HG03060 (cell line): Measurements from ENCODE around the gene ELP5.
A peak's percentile ranks its signal among the peaks of the same experiment; 100 is the strongest.
"Not testable (repeated sequence)": the region's sequence is repeated elsewhere in the genome, so short reads cannot be mapped to it uniquely, and the experiment has no call there.

Experiments
- ATAC-seq: cut with Tn5 transposase; IDR thresholded peaks from one replicate; pipeline ENCODE4 v1.9.1; 2021; ENCODE audit warnings: low read depth, moderate number of reproducible peaks; ENCODE audit not compliant: unreplicated experiment

The ELP5 gene

DNA sequence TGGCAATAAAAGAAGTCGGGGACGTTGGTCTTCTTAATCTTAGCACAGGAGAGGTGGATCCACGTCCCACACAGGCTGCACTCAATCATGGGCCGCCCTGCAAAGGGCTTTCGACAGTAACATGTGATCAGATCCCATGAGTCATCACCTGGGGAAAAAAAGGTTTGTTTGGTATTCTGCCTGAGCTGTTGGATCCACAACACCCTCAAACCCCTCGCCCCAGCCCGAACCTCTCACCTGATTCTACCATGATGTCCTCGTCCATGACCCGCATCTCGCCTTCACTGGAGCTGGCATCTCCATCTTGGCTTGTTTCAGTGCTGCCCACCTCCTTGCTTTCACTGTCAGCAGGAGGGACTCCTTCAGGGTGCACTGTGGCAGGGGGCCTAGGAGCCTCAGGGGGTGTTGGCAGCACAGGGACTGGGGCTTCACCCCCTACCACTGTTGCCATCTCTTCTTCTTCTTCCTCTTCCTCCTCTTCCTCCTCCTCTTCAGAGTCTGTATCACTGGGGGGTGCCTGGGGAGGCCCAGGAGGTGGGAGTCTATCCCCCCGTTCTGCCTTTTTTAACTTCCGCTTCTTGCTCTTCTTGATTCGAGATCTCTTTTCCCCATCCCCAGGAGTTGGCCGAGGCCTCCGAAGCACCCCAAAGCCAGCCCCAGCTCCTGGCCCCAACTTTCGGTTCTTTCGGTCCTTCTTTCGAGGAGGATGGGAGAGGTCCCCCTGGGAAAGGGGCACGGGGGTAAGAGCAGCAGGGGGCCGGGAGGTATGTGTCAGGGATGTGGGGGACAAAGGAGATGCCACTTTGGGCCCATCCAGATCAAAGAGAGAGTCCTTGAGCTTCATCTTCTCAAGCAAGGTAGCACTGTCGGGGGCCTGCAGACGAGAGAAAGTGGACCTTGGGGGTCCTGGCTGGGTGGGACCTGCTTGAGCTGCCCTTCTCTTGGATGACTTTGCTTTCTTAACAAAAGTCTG lies 16.0 kb upstream of the ELP5 start:
- no peak for ATAC-seq

DNA sequence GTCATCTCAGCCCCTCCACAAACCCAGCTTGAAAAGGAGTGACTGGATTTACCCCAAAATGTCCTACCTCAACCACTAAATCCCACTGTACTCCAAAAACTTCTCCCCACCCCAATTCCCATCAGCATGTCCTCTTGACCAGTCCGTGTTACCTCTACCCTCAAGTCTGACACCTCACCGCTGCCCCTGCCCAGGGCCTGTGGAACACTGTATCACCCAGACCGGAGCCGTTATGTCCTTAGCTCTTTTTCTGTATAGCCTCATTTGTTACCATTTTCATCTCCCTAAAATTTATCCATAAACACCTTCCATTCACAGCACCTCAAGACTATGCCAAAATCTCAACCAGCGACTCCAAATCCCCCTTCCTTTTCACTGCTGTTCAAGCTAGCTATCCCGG lies 15.2 kb upstream of the ELP5 start:
- ATAC-seq, result no peak

DNA sequence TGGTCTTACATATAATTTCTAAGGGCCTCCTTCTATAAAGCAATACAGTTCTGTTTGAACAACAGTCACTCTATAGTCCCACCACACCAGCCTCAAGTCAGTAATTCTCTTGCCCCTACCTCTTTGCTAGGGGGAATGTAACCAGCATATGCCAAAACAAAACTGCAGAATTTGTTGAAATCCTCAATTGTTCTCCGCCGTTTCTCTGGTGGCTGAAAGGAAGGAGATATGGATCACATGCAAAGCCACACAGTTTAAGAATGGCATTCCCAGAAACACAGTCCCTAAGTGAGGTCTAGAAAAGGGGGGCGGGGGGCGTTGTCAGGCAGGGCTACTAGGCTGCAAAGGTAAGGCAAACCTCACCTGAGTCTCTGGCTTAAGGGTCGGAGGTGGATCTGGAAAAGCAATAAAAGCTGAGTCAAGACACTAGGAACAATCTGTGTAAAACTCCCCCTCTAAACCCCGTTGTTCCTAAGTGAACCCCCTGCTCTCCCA lies 14.7 kb upstream of the ELP5 start:
- ATAC-seq, result no peak

DNA sequence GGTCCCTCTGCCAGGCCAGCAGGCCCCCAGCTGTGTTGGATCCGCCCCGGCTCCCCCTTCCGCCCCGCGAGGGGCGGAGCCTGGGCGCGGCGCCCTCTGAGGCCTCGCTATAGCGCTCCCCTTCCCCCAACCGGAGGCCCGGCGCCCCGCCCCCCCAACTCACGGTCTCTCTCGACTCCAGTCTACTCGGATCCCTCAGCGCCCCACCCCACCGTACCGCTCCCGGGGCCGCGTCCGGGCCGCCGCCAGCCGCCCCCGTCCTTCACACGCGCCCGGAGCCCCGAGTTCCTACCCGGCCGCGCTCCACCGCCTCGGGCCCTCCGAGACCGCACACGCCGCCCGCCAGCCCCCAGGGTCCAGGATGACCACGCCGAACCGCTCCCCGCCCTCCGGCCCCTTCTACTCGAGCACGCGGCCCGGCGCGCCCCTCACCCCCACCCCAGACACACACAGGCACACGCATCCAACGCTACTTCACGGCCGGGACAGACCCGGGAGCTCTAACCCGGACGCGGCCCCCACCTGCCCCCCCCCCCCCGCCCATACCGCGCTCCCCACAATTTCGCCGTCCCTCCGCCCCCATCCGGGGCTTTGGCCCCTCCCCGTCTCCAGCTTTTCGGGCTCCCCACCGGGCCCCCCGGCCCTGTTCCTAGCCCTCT lies 14.1 kb upstream of the ELP5 start:
- no peak for ATAC-seq

DNA sequence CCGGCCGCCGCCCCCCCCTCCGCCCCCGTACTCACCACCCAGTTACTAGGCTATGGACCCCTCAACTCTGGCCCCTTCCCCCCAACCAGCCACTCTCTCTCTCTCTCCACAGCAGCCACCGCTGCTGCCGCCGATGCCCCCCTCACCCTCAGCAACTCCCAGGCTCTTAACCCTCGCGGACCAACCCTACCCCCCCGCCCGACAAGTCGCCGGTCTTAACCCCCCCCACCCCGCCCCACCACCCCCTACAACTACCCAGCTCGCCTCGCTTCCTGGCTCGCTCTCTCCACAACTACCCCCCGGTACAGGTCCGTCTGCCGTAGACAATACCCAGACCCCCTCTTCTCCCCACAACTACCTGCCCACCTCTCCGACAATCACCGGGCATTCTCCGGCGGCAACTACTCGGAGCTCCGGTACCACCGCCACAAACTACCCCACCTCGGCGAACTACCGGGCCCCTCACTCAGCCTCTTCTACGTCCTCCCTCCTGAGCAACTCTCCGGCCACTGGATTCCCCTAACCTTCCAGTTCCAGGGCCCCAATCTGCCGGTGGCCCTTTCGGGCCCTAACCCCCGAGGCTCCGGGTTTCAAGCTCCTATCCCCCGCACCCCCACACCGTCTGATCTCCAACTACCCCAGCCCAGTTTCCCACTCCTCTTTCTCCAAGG lies 13.5 kb upstream of the ELP5 start:
- no peak for ATAC-seq

DNA sequence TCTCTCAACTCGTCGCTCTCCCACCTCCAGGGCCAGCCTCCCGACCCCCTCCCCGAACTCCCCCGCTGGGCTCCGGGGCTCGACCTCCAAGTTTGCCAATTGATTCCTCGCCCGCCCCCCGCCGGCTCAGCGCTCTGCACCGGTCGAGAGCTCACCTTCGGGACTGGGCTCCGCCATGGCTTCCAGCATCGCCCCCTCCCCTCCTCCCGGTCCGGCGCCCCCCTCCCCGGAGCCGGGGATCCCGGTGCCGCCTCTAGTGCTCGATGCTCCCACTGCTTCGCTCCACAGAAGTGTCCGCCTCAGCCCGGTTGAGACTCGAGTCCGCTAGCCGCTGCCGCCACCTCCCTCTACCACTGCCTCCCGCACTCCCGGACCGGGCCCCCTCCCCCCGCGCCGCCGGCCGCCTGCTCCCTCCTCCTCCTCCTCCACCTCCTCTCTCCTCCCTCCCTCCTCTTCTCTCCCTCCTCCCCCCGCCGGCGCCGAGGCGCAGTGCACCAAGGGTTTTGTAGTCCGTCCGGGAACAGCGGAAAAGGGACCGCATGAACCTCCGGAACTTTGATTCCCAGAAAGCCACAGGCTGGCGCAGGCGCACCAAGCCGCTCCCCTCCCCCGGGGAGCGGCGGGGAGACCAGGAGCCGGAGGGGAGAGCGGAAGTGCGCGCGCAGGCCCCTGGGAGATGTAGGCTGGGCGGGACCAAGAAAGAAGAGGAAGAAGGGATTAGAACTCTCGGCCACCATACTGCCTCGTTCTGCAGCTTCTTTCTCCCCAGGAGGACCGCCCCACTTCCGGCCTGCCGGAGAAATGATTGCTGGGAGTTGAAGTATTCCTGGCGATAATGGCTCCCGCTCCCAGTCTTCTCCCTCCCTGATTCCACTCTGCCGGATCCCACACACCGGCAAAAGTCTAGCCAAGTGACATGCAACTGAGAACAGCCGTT lies 12.7 kb upstream of the ELP5 start, which contains the start of gene PHF23:
PHF23 (minus strand) TSS at position 367 of the 937 bp plus-strand sequence; CDS start at position 189, 178 bp downstream.
- peak; percentile 33 for ATAC-seq

DNA sequence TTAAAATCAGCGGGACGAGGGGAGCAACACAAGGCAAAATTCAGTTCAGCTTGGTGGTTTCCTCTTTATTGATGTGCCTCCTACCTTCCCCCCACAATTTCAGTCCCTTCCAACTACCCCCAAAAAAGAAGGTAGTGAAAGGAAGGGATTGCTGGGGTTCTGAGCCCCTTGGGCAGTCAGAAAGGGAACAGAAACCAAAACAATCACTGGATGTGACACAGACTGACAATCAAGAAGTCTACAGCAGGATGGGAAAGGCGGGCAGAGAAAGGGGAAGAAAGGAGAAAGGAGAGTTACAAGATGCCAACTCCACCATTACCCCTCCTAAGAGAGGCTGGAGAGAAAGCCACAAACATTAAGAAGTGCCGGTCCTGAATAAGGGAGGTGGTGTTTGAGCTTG lies 11.6 kb upstream of the ELP5 start:
- no peak for ATAC-seq

DNA sequence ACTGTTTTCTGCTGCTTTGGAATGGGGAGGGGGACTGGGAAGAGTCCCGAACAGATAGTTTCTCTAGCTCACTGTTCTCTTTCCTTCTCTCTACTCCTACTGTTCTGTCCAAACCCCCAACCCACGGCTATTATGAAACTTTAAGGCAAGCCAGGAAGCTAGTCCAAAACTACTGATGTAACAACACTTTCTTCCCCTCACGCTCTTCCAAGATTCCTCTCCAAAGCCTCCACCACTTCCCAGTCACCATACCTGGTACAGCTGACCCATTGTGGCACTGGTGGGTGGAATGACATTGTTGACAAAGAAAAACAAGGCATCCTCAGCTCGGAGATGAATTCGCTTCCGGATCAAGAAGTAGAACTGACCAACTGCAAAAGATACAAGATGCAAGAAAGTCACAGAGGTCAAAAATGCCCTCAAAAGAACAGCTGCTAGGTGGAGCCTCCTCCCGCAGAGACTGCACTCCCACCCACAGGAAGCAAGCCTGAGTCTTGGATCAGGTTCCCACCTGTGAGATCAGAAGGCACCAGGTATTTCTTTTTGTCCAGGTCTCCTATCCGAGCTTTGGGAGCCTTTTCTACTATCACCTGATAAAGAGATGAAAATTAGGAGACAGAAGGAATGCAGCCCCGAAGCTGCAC lies 10.8 kb upstream of the ELP5 start:
- ATAC-seq, result no peak

DNA sequence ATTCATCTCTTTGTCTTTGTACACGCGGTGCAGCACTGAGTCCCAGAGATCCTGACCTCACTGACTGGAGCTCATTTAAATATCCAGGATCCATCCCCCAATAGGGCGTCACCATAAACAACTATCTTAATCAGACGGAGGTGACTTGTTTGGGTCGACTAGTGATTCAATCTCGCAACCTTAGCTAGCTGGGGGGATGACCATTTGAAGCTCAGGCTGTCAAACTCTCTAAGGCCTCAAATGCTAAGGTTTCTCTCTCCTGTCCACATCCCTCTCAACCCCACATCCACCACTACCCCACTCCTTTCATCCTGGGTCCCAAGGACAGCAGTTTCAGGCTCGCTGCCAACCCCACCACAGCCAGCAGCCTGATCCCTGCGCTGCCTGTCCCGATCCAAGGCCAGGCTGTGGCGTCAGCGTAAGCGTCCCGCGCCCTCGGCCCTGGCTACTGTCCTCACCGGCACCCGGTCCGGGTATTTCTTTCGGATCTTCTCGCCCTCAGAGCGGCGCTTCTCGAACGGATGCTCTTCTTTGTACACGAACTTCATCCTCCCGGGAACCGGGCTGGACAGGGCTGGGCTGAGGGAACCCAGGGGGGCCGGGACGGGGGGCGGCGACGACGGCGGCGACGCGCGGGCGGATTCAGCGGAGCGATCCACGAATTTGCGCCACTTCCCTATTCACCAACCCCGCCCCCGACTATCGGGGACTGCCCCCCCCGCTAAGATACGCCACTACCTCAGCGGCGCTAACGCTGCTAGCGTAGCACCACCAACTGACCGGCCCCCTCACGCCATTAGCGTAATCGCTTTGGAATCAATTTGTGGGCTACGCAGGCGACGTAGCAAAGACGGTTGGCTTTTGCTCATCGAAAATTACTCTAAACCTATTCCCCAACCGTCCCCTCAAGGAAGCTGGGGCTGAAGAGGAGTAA lies 10.0 kb upstream of the ELP5 start, which contains the start of gene GABARAP:
GABARAP (minus strand) TSS at position 667 of the 934 bp plus-strand sequence; CDS start at position 548, 119 bp downstream.
- peak; percentile 21 for ATAC-seq

DNA sequence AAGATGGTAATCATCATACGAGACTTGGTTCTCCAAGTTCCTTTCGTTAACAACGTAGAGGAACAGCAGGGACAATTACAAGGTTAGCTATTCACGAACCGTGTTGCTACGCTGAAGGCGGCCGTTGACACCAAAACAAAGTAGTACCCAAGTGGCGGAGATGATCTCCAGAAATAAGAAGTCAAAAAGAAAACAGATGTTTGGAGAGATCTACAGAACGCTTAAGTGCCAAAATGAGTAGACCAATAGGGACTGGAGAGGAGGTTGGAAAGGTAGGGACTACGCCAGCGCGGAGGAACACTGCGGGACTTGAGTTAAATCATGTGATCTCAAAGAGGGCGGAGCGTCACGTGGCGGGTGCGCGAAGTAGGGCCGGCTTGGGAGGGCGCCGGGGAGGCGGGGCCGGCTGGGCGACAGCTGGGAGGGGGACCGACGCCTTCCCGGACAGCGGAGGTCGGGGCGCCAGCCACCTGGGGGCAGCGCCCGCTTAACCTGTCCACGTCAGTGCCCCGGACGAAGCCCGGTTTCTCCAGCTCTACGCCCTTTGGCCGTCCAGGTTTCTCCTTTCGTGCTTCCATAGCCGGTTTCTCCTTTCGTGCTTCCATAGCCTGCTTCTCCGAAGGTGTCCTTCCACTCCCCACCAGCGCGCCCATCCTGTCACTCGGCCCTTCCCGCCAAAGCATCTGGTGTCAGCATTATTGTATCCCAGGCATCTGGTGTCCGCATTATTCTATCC lies 9.1 kb upstream of the ELP5 start:
- ATAC-seq, result peak; percentile 42

DNA sequence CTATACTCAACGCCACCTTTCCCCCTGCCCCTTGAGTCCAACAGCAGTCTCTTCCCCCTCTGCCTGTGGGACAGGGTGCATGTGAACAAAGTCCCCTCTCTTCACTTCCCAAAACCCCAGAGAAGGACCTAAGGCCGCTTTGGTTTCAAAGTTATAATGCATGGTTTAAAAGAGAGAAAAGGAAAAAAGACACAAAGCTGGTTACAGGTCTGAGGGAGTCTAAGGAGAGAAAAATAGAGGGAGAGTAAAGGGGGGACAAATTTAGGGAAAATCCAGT lies 8.6 kb upstream of the ELP5 start:
- no peak for ATAC-seq

DNA sequence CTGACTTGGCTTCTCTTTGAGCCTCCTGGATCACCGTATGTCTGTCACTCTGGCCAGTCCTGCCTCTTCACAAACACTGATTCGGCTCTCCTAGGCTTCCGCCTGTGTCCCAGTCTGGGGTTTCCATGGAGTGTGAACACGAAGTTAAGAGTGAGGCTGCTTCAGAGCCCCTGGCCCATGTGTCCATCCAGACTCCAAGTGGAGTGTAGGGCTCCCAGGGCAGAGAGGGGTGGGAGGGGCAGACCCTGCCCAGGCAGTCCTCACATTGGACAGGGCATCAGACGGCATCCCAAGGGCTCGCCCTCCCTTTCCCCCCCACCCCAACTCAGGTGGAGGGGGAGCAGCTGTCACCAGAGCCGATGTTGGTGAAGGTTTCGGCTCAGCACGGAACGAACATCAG lies 8.2 kb upstream of the ELP5 start:
- not testable (repeated sequence) for ATAC-seq

DNA sequence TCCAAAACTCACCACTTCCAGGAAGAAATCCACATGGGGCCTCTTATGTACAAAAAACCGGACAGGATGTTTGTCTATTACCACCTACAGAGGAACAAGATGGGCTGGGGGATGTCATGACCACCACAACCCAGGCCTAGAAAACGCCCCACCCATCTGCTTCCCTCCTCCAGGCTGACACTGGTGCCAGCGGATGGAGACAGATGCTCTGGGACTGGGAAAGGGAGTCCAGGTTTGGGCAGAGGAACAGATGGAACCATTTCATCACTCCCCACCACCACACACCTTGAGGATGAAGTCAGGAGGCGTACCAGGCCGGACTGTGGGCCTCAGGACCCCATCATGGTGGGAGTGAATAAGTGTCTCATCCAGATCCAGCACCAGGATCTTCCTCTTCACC lies 5.2 kb upstream of the ELP5 start:
- no peak for ATAC-seq

DNA sequence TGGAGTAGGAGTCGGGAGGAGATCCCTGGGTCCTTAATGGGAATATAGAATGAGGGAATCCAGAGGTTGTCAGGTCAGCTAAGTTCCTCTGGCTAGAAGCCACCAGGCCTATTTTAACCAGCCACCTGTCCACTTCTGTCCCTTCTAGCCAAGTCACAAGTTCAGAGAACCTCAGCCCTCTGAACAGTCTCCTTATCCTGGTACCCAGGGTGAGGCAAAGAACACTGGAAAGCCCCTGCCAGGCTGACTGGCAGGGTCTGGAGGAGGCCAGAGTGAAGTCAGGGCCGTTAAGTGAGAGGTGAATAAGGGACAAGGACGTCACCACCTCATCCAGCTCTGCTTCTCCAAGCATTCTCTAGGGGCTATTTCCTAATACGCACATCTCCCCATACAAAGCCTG lies 3.2 kb upstream of the ELP5 start:
- no peak for ATAC-seq

DNA sequence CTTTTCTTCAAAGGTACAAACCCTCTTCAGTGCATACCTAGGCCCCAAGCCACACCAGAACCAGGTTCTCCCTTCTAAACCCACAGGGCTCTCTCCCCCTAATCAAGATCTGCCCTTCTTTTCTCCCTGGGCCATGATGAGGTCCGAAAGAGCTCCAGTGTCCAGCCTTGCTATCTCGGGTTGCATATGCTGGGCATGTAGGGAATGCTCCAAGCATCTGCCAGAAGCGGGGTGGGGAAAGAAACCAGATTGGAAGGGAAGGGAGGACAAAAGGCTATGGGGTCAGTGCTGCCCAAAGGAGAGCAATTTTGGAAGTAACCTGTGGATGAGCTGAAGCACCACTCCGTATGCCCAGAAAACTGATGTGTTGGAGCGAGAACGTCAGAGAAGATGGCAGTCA lies 2.8 kb upstream of the ELP5 start:
- no peak for ATAC-seq

DNA sequence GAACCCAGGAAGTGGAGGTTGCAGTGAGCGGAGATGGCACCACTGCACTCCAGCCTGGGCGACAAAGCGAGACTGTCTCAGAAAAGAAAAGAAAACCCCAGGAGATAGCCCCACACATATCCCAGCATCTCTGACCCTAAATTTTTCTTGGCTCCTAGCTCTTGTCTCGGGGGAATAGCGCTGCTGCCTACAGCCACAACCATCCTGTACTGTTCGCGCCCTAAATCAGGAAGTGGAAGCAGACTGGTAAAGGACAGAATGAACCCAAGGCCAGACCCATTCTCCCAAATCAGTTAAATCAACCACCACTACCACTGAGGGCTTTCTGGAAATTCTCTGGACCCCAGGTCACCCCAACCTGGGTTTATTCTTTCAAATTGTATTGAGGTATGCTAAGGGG lies 2.2 kb upstream of the ELP5 start:
- ATAC-seq, result no peak

DNA sequence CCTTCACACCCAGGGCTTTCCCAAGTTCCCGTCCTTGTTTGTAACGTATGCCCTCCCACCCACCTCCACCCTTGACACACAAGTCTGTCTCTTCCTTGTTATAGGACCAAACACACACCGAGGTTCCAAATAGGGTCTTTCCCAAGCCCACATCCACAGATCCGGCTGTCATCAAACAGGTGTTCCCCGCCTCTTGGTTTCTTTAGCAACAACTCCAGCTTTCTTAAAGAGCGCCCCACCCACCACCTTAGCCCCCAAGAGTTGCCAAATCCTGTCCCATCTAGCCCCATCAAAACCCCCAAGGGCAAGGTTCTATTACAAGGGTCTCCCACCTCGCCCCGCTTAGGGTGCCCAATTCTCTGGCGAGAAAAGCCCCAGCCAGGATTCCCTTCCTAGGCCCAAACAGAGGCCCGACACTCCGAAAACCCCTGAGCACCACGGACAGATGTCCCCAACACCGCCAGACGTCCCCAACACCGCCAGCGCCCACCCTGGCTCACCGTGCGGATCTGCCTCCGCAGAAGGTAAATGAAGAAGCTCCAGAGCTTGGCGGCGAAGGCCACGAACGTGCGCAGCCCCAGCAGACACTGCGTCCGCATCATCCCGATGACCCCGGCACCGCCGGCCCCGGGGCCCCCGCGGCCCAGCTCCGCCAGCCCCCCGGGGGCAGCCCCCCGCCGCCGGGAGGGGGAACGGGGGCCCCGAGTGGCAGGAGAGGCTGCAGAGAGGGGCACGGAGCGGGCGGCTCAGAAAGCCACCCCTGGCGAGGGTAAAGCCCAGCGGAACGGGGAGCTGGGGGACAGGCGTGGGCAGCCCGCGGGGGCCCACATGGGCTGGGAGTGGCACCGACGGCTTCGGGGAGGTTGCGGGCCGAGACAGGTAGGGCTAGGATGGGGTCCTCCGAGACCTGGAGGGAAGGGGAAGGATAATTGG lies 1.1 kb upstream of the ELP5 start:
- ATAC-seq, result no peak
